Activated CD8-positive, alpha-beta memory T cell treated with anti-CD3 and anti-CD28 coated beads, Interleukin-2, amount 10 ng/mL, durations not matched to agents 7 days and 5 days (primary cell): ENCODE results near the gene GMDS. TPM values are rescaled to one million over a fixed set of nuclear protein-coding genes. Genes with fewer than 3 reads are reported as not detected.

ENCODE experiments used
- ATAC-seq: fragments of 150-1000 bp; cut with Tn5 transposase; one replicate; pipeline ENCODE4 v1.10.0; 2021; ENCODE audit warnings: moderate library complexity
- CTCF ChIA-PET: fragments of 350-600 bp; sonication (Branson Sonifier 250); formaldehyde crosslinking; loops from one replicate; lab custom pipeline; 2021; ENCODE audit warnings: antibody characterized with exemption; lab: Charles Lee
- DNase-seq: peaks from one replicate; pipeline ENCODE4 v3.0.0-alpha.2; 2020
- H3K27ac Mint-ChIP-seq: one replicate; pipeline ENCODE4 v1.8.0; 2021; ENCODE audit warnings: mild to moderate bottlenecking, mixed read lengths
- H3K27me3 Mint-ChIP-seq: one replicate; pipeline ENCODE4 v1.8.0; 2021; ENCODE audit warnings: mixed read lengths
- H3K36me3 Mint-ChIP-seq: one replicate; pipeline ENCODE4 v1.8.0; 2021; ENCODE audit warnings: mild to moderate bottlenecking, mixed read lengths
- H3K4me1 Mint-ChIP-seq: one replicate; pipeline ENCODE4 v1.8.0; 2021; ENCODE audit warnings: mixed read lengths
- H3K4me3 Mint-ChIP-seq: one replicate; pipeline ENCODE4 v1.8.0; 2021; ENCODE audit warnings: mild to moderate bottlenecking, moderate library complexity, mixed read lengths
- H3K9me3 Mint-ChIP-seq: one replicate; pipeline ENCODE4 v1.8.0; 2022; ENCODE audit warnings: low read depth, mixed read lengths
- total RNA-seq, 2 experiments: library from RNA; stranded (reverse); gene quantifications; one replicate each; pipeline ENCODE4 v1.2.3, GENCODE V29; 2021

The GMDS gene
- total RNA-seq, 2 experiments from 2014 or later: 28.2 to 36.9 TPM

GRCh38 chr6:1580585-1580984 is 664.8 kb downstream of the GMDS start:
- Mint-ChIP-seq H3K36me3 (no peaks in the 10 kb centered on the region), H3K27ac (no peak overlapping the region), H3K9me3 (no peaks in the 10 kb centered on the region), H3K4me3 (no peak overlapping the region), H3K27me3 (peaks cover 6% of the 10 kb centered on the region), H3K4me1 (no peaks in the 10 kb centered on the region)
- CTCF ChIA-PET: no interaction called here
- no peak for ATAC-seq
- no peak for DNase-seq

GRCh38 chr6:1580109-1580508 is 665.3 kb downstream of the GMDS start:
- H3K9me3 Mint-ChIP-seq: no peaks in the 10 kb centered on the region
- H3K36me3 Mint-ChIP-seq: no peaks in the 10 kb centered on the region
- ATAC-seq: no peak
- H3K4me1 Mint-ChIP-seq: no peaks in the 10 kb centered on the region
- CTCF ChIA-PET: interaction anchor here (1.0 kb wide), 1 partner anchor 17 kb away, joined by 3 read pairs; no protein-coding TSS in a partner anchor
- no peak for DNase-seq
- H3K27me3 Mint-ChIP-seq: peaks cover 6% of the 10 kb centered on the region
- no peak overlapping the region for H3K4me3 Mint-ChIP-seq
- H3K27ac Mint-ChIP-seq: no peak overlapping the region

- no peaks in the 10 kb centered on the region for H3K36me3 Mint-ChIP-seq
- H3K4me1 Mint-ChIP-seq: no peaks in the 10 kb centered on the region
- no peak overlapping the region for H3K27ac Mint-ChIP-seq
- ATAC-seq (no peak), DNase-seq (no peak)
- CTCF ChIA-PET: interaction anchor here (1.0 kb wide), 1 partner anchor 18 kb away, joined by 3 read pairs; no protein-coding TSS in a partner anchor
- peaks cover 6% of the 10 kb centered on the region for H3K27me3 Mint-ChIP-seq
- no peak overlapping the region for H3K4me3 Mint-ChIP-seq
- no peaks in the 10 kb centered on the region for H3K9me3 Mint-ChIP-seq
Measured at GRCh38 chr6:1579096-1579495, 666.3 kb downstream of the GMDS start.

GRCh38 chr6:1577896-1578745 is 667.3 kb downstream of the GMDS start:
- ATAC-seq: no peak

GRCh38 chr6:1577146-1577680 is 668.2 kb downstream of the GMDS start:
- Mint-ChIP-seq H3K36me3 (no peaks in the 10 kb centered on the region), H3K27me3 (peaks cover 10% of the 10 kb centered on the region), H3K4me3 (no peak overlapping the region), H3K9me3 (no peaks in the 10 kb centered on the region), H3K27ac (no peak overlapping the region), H3K4me1 (no peaks in the 10 kb centered on the region)
- DNase-seq (no peak), ATAC-seq (no peak)
- CTCF ChIA-PET: interaction anchor here (1.2 kb wide), 1 partner anchor 54 kb away, joined by 3 read pairs; no protein-coding TSS in a partner anchor

More at GRCh38 chr6:1577896-1578745, 667.3 kb downstream of the GMDS start:
- Mint-ChIP-seq H3K27ac (no peak overlapping the region), H3K4me1 (no peaks in the 10 kb centered on the region), H3K36me3 (no peaks in the 10 kb centered on the region), H3K9me3 (no peaks in the 10 kb centered on the region), H3K27me3 (peaks cover 8% of the 10 kb centered on the region), H3K4me3 (no peak overlapping the region)
- no peak for DNase-seq
- CTCF ChIA-PET: interaction anchor here (1.2 kb wide), 1 partner anchor 55 kb away, joined by 3 read pairs; no protein-coding TSS in a partner anchor

GRCh38 chr6:1576711-1577110 is 668.7 kb downstream of the GMDS start:
- Mint-ChIP-seq H3K4me1 (no peaks in the 10 kb centered on the region), H3K36me3 (no peaks in the 10 kb centered on the region), H3K27me3 (peaks cover 15% of the 10 kb centered on the region), H3K9me3 (no peaks in the 10 kb centered on the region), H3K4me3 (no peak overlapping the region), H3K27ac (no peak overlapping the region)
- CTCF ChIA-PET: no interaction called here
- no peak for ATAC-seq
- no peak for DNase-seq

GRCh38 chr6:1576166-1576565 is 669.2 kb downstream of the GMDS start:
- CTCF ChIA-PET: no interaction called here
- H3K27ac Mint-ChIP-seq: no peak overlapping the region
- peaks cover 2% of the 10 kb centered on the region for H3K9me3 Mint-ChIP-seq
- peaks cover 19% of the 10 kb centered on the region for H3K27me3 Mint-ChIP-seq
- no peaks in the 10 kb centered on the region for H3K36me3 Mint-ChIP-seq
- H3K4me1 Mint-ChIP-seq: no peaks in the 10 kb centered on the region
- ATAC-seq: no peak
- DNase-seq: no peak
- H3K4me3 Mint-ChIP-seq: no peak overlapping the region

- ATAC-seq: no peak
- peaks cover 2% of the 10 kb centered on the region for H3K36me3 Mint-ChIP-seq
- CTCF ChIA-PET: no interaction called here
- H3K4me3 Mint-ChIP-seq: no peak overlapping the region
- no peaks in the 10 kb centered on the region for H3K4me1 Mint-ChIP-seq
- H3K27me3 Mint-ChIP-seq: peaks cover 24% of the 10 kb centered on the region
- no peak for DNase-seq
- peaks cover 7% of the 10 kb centered on the region for H3K9me3 Mint-ChIP-seq
- H3K27ac Mint-ChIP-seq: no peak overlapping the region
Measured at GRCh38 chr6:1575210-1576041, 670.0 kb downstream of the GMDS start.

- no peak overlapping the region for H3K4me3 Mint-ChIP-seq
- DNase-seq (no peak), ATAC-seq (no peak)
- CTCF ChIA-PET: no interaction called here
- peaks cover 7% of the 10 kb centered on the region for H3K9me3 Mint-ChIP-seq
- peaks cover 2% of the 10 kb centered on the region for H3K36me3 Mint-ChIP-seq
- H3K27me3 Mint-ChIP-seq: peaks cover 24% of the 10 kb centered on the region
- H3K4me1 Mint-ChIP-seq: no peaks in the 10 kb centered on the region
- no peak overlapping the region for H3K27ac Mint-ChIP-seq
Measured at GRCh38 chr6:1574890-1575209, 670.6 kb downstream of the GMDS start.

GRCh38 chr6:1574083-1574761 is 671.2 kb downstream of the GMDS start:
- Mint-ChIP-seq H3K4me3 (no peak overlapping the region), H3K27me3 (peaks cover 24% of the 10 kb centered on the region), H3K27ac (no peak overlapping the region), H3K36me3 (peaks cover 2% of the 10 kb centered on the region), H3K9me3 (peaks cover 7% of the 10 kb centered on the region), H3K4me1 (no peaks in the 10 kb centered on the region)
- ATAC-seq (no peak), DNase-seq (peak; percentile 9)
- CTCF ChIA-PET: no interaction called here
